NB4 (cell line): Measurements from ENCODE around the gene GLIPR1L2.
"Not testable (repeated sequence)": the region's sequence is repeated elsewhere in the genome, so short reads cannot be mapped to it uniquely, and the experiment has no call there.

Experiments used
- POLR2A ChIP-seq: IDR thresholded peaks from 2 replicates; pipeline ENCODE4 v1.6.1; 2011; ENCODE audit warnings: mild to moderate bottlenecking; ENCODE audit not compliant: insufficient read length; ENCODE audit errors: extremely low read depth
- TF ChIP-seq, protein P1 (sequence below): IDR thresholded peaks from one replicate; pipeline ENCODE4 v1.5.1; 2012; ENCODE audit warnings: low read depth, low read length
- TF ChIP-seq, protein P2 (sequence below): IDR thresholded peaks from 2 replicates; pipeline ENCODE4 v1.6.1; 2011; ENCODE audit warnings: low read depth, low read length

GRCh38 chr12:75441687-75442449, 51.0 kb downstream of the GLIPR1L2 start:
- not testable (repeated sequence) for TF ChIP-seq POLR2A
- TF ChIP-seq, protein P1, sequence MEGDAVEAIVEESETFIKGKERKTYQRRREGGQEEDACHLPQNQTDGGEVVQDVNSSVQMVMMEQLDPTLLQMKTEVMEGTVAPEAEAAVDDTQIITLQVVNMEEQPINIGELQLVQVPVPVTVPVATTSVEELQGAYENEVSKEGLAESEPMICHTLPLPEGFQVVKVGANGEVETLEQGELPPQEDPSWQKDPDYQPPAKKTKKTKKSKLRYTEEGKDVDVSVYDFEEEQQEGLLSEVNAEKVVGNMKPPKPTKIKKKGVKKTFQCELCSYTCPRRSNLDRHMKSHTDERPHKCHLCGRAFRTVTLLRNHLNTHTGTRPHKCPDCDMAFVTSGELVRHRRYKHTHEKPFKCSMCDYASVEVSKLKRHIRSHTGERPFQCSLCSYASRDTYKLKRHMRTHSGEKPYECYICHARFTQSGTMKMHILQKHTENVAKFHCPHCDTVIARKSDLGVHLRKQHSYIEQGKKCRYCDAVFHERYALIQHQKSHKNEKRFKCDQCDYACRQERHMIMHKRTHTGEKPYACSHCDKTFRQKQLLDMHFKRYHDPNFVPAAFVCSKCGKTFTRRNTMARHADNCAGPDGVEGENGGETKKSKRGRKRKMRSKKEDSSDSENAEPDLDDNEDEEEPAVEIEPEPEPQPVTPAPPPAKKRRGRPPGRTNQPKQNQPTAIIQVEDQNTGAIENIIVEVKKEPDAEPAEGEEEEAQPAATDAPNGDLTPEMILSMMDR = not testable (repeated sequence)
- TF ChIP-seq, protein P2, sequence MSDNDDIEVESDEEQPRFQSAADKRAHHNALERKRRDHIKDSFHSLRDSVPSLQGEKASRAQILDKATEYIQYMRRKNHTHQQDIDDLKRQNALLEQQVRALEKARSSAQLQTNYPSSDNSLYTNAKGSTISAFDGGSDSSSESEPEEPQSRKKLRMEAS = not testable (repeated sequence)
